HepG2 (cell line): Measurements from ENCODE around the gene DNAJB2. TPM values are rescaled to one million over a fixed set of nuclear protein-coding genes. Genes with fewer than 3 reads are reported as not detected.
A peak's percentile ranks its signal among the peaks of the same experiment; 100 is the strongest.

Source experiments
- FOXO1 ChIP-seq: sonication (generic); formaldehyde crosslinking; IDR thresholded peaks from 2 replicates; pipeline ENCODE4 v1.4.0; 2020; ENCODE audit warnings: missing genetic modification reagents
- MEF2D ChIP-seq: sonication (generic); formaldehyde crosslinking; IDR thresholded peaks from 2 replicates; pipeline ENCODE4 v1.5.1; 2020; ENCODE audit warnings: mild to moderate bottlenecking, missing genetic modification reagents
- MIER2 ChIP-seq: IDR thresholded peaks from 2 replicates; pipeline ENCODE4 v1.6.1; 2016; ENCODE audit warnings: missing biosample characterization, missing genetic modification reagents
- NONO ChIP-seq, 2 experiments: fragments of 450-650 bp in 1 of 2; sonication (generic) in 1 of 2; formaldehyde crosslinking in 1 of 2; IDR thresholded peaks in 1 of 2; conservative IDR thresholded peaks in 1 of 2; 2 replicates each; pipeline versions ENCODE4 v1.6.1 to v1.8.0; 2017 to 2022; ENCODE audit warnings: mild to moderate bottlenecking in 1 of 2, missing genetic modification reagents in 1 of 2, moderate library complexity in 1 of 2
- PTBP1 ChIP-seq: fragments of 200-400 bp; formaldehyde crosslinking; IDR thresholded peaks from 2 replicates; pipeline ENCODE4 v1.6.1; 2018; ENCODE audit warnings: low read length, low read depth; ENCODE audit not compliant: poor library complexity, severe bottlenecking
- RARA ChIP-seq: IDR thresholded peaks from 2 replicates; pipeline ENCODE4 v1.6.1; 2016; ENCODE audit warnings: missing genetic modification reagents, missing compliant biosample characterization
- SIN3B ChIP-seq: fragments of 150-350 bp; IDR thresholded peaks from 2 replicates; pipeline ENCODE4 v1.6.1; 2014; ENCODE audit warnings: low read length
- SKI ChIP-seq: fragments of 450-650 bp; IDR thresholded peaks from one replicate; pipeline ENCODE4 v1.6.1; 2018; ENCODE audit warnings: mild to moderate bottlenecking; ENCODE audit not compliant: partially characterized antibody
- TFDP1 ChIP-seq: IDR thresholded peaks from 2 replicates; pipeline ENCODE4 v1.6.1; 2016; ENCODE audit warnings: missing compliant biosample characterization, missing genetic modification reagents, borderline replicate concordance
- ZNF276 ChIP-seq: sonication (generic); formaldehyde crosslinking; IDR thresholded peaks from 2 replicates; pipeline ENCODE4 v1.4.0; 2020; ENCODE audit warnings: mild to moderate bottlenecking, low read depth, missing genetic modification reagents
- ZNF546 ChIP-seq: sonication (generic); formaldehyde crosslinking; conservative IDR thresholded peaks from 2 replicates; pipeline ENCODE4 v1.8.1; 2023; ENCODE audit warnings: mild to moderate bottlenecking, missing genetic modification reagents
- ZNF550 ChIP-seq: sonication (generic); formaldehyde crosslinking; IDR thresholded peaks from 2 replicates; pipeline ENCODE4 v1.4.0; 2020; ENCODE audit warnings: mild to moderate bottlenecking, missing genetic modification reagents, borderline replicate concordance
- ZNF552 ChIP-seq: sonication (generic); formaldehyde crosslinking; IDR thresholded peaks from 2 replicates; pipeline ENCODE4 v1.9.0; 2022; ENCODE audit warnings: missing genetic modification reagents, mild to moderate bottlenecking, borderline replicate concordance
- ZNF576 ChIP-seq: sonication (generic); formaldehyde crosslinking; IDR thresholded peaks from 2 replicates; pipeline ENCODE4 v1.4.0; 2020; ENCODE audit warnings: mild to moderate bottlenecking, missing genetic modification reagents
- ZNF646 ChIP-seq: sonication (generic); formaldehyde crosslinking; IDR thresholded peaks from 2 replicates; pipeline ENCODE4 v1.9.0; 2021; ENCODE audit warnings: mild to moderate bottlenecking, missing genetic modification reagents
- ZSCAN21 ChIP-seq: sonication (generic); formaldehyde crosslinking; IDR thresholded peaks from 2 replicates; pipeline ENCODE4 v1.8.0; 2022; ENCODE audit warnings: mild to moderate bottlenecking, missing genetic modification reagents, moderate library complexity, borderline replicate concordance
- polyA plus RNA-seq, 8 experiments: library from polyadenylated mRNA; depleted of rRNA in 3 of 8; stranded (reverse) in 7 of 8; unstranded in 1 of 8; fragments of >200 nt; fragmentation: Illumina TruSeq in 4 of 8; extraction: Trizol in 4 of 8; gene quantifications; 2 replicates each; pipeline versions ENCODE4 v1.2.1 to v1.2.3, GENCODE V29; 2011 to 2016; ENCODE audit warnings: low read depth in 4 of 8, missing spikeins in 1 of 8, mixed read lengths in 1 of 8; ENCODE audit not compliant: insufficient read depth in 1 of 8
- total RNA-seq, 5 experiments: library from RNA; depleted of rRNA; stranded (reverse); fragments of >200 nt; fragmentation: Illumina TruSeq; extraction: Trizol; gene quantifications; 2 replicates each; pipeline ENCODE4 v1.2.3, GENCODE V29; 2016; ENCODE audit warnings: low read depth in 1 of 5

Gene DNAJB2
- total and polyA plus RNA-seq, 2 of the 13 experiments (the other 11 are each of a cell fraction or from before 2014, with no cell fraction given): 21.3 to 31.1 TPM

- TF ChIP-seq ZNF576 (CRISPR knock-in tag): no peak
- no peak; the same call in 1 of the 2 replicates for TF ChIP-seq ZNF276 (CRISPR knock-in tag)
- peak; percentile 67 for TF ChIP-seq ZSCAN21 (CRISPR knock-in tag)
- peak; percentile 65; the same call in 1 of the 2 replicates for TF ChIP-seq ZNF546 (CRISPR knock-in tag)
- TF ChIP-seq PTBP1: peak; percentile 54
- TF ChIP-seq ZNF550 (CRISPR knock-in tag): no peak; the same call in 1 of the 2 replicates
- peak; percentile 39; the same call in 1 of the 2 replicates for TF ChIP-seq RARA (CRISPR knock-in tag)
- TF ChIP-seq MEF2D (CRISPR knock-in tag): peak; percentile 88
- peak; percentile 72; the same call in 1 of the 2 replicates for TF ChIP-seq TFDP1 (CRISPR knock-in tag)
- TF ChIP-seq FOXO1 (CRISPR knock-in tag): peak; percentile 9; the same call in 1 of the 2 replicates
- TF ChIP-seq ZNF552 (CRISPR knock-in tag): 0 out of 2 replicates have a peak, but pooled peaks have one; percentile 6
- peak; percentile 76 for TF ChIP-seq MIER2
- no peak for TF ChIP-seq ZNF646 (CRISPR knock-in tag)
- no peak for TF ChIP-seq NONO (IDR thresholded peaks at IDR 0.05)
- peak; percentile 98 for TF ChIP-seq NONO (CRISPR knock-in tag; conservative IDR thresholded peaks at IDR 0.05)
- TF ChIP-seq SIN3B: peak; percentile 93
- peak; percentile 36 for TF ChIP-seq SKI
Observed at GRCh38 chr2:219245148-219245898, 33.8 kb upstream of the DNAJB2 start, which contains the start of the genes GLB1L and STK16 (continued).
